Effector memory CD4-positive, alpha-beta T cell (primary cell): Measurements from ENCODE around the gene DBX1.

Source experiments
- DNase-seq, 3 donors: peaks; one replicate each; pipeline ENCODE4 v3.0.0-alpha.2; 2020
- H3K27ac ChIP-seq: 2 replicates; pipeline ENCODE4 v1.7.0; 2013; ENCODE audit warnings: mild to moderate bottlenecking, low read length, moderate library complexity; ENCODE audit not compliant: insufficient read depth, poor library complexity, severe bottlenecking
- H3K27me3 ChIP-seq: replicated peaks from 2 replicates; pipeline ENCODE4 v1.7.0; 2013; ENCODE audit warnings: mild to moderate bottlenecking, low read length; ENCODE audit not compliant: insufficient read depth, control insufficient read depth, poor library complexity, severe bottlenecking
- H3K36me3 ChIP-seq: 2 replicates; pipeline ENCODE4 v1.7.0; 2013; ENCODE audit warnings: mild to moderate bottlenecking, low read length, moderate library complexity; ENCODE audit not compliant: control insufficient read depth, insufficient read depth
- H3K4me1 ChIP-seq: 2 replicates; pipeline ENCODE4 v1.7.0; 2013; ENCODE audit warnings: low read length, mild to moderate bottlenecking; ENCODE audit not compliant: control insufficient read depth, insufficient read depth, poor library complexity, severe bottlenecking
- H3K4me3 ChIP-seq: 2 replicates; pipeline ENCODE4 v1.7.0; 2013; ENCODE audit warnings: low read length, low read depth, mild to moderate bottlenecking; ENCODE audit not compliant: insufficient read depth, poor library complexity, severe bottlenecking
- H3K9me3 ChIP-seq: 2 replicates; pipeline ENCODE4 v1.7.0; 2013; ENCODE audit warnings: mild to moderate bottlenecking, low read length, moderate library complexity; ENCODE audit not compliant: control insufficient read depth

Gene DBX1

GRCh38 chr11:20112291-20113148 lies 47.8 kb downstream of the DBX1 start:
- Histone ChIP-seq H3K27ac (no peak overlapping the region), H3K27me3 (no peaks in the 10 kb centered on the region), H3K9me3 (no peaks in the 10 kb centered on the region), H3K4me1 (no peaks in the 10 kb centered on the region), H3K36me3 (no peaks in the 10 kb centered on the region), H3K4me3 (no peak overlapping the region)
- no peak for DNase-seq

- no peak overlapping the region for H3K27ac ChIP-seq
- H3K36me3 ChIP-seq = no peaks in the 10 kb centered on the region
- no peaks in the 10 kb centered on the region for H3K4me1 ChIP-seq
- no peak for DNase-seq
- H3K9me3 ChIP-seq = no peaks in the 10 kb centered on the region
- no peaks in the 10 kb centered on the region for H3K27me3 ChIP-seq
- no peak overlapping the region for H3K4me3 ChIP-seq
Observed at GRCh38 chr11:20111871-20112270, 48.4 kb downstream of the DBX1 start.

GRCh38 chr11:20110908-20111669 lies 49.2 kb downstream of the DBX1 start:
- Histone ChIP-seq H3K4me3 (no peak overlapping the region), H3K27ac (no peak overlapping the region), H3K27me3 (no peaks in the 10 kb centered on the region), H3K36me3 (no peaks in the 10 kb centered on the region), H3K4me1 (no peaks in the 10 kb centered on the region), H3K9me3 (no peaks in the 10 kb centered on the region)
- no peak for DNase-seq

GRCh38 chr11:20109731-20110445 lies 50.4 kb downstream of the DBX1 start:
- Histone ChIP-seq H3K36me3 (no peaks in the 10 kb centered on the region), H3K27ac (no peak overlapping the region), H3K4me1 (no peaks in the 10 kb centered on the region), H3K4me3 (no peak overlapping the region), H3K9me3 (no peaks in the 10 kb centered on the region), H3K27me3 (no peaks in the 10 kb centered on the region)
- no peak for DNase-seq
